Osteoblast (primary cell): ENCODE measurements around the gene GPX2. TPM values are rescaled to one million over a fixed set of nuclear protein-coding genes. Genes with fewer than 3 reads are reported as not detected.

Experiments
- DNase-seq: peaks from one replicate; pipeline ENCODE4 v3.0.0; 2011; ENCODE audit warnings: low spot score, mixed read lengths; ENCODE audit not compliant: insufficient read length; ENCODE audit errors: missing footprints
- H2AFZ ChIP-seq: 2 replicates; pipeline ENCODE4 v1.6.0; 2011; ENCODE audit warnings: mild to moderate bottlenecking, low read length
- H3K27ac ChIP-seq: 2 replicates; pipeline ENCODE4 v1.5.1; 2011; ENCODE audit warnings: mild to moderate bottlenecking, low read depth, low read length, moderate library complexity
- H3K27me3 ChIP-seq: 2 replicates; pipeline ENCODE4 v1.6.0; 2012; ENCODE audit warnings: mild to moderate bottlenecking, control low read depth, inconsistent platforms, low read length, moderate library complexity; ENCODE audit not compliant: insufficient read depth
- H3K36me3 ChIP-seq: 2 replicates; pipeline ENCODE4 v1.5.1; 2011; ENCODE audit warnings: mild to moderate bottlenecking, low read length, control low read depth, moderate library complexity; ENCODE audit not compliant: insufficient read depth
- H3K4me1 ChIP-seq: 2 replicates; pipeline ENCODE4 v1.5.1; 2011; ENCODE audit warnings: mild to moderate bottlenecking, low read length, control low read depth, moderate library complexity; ENCODE audit not compliant: insufficient read depth
- H3K4me2 ChIP-seq: 2 replicates; pipeline ENCODE4 v1.6.0; 2011; ENCODE audit warnings: mild to moderate bottlenecking, low read length; ENCODE audit not compliant: insufficient read depth
- H3K4me3 ChIP-seq: fragments of 200-600 bp; sonication (generic); 3 replicates; pipeline ENCODE4 v1.5.1; 2012; ENCODE audit warnings: mild to moderate bottlenecking, low read length, inconsistent platforms; ENCODE audit not compliant: insufficient read depth
- H3K79me2 ChIP-seq: 2 replicates; pipeline ENCODE4 v1.6.0; 2012; ENCODE audit warnings: mild to moderate bottlenecking, low read length, control low read depth, inconsistent platforms; ENCODE audit not compliant: insufficient read depth
- H3K9me3 ChIP-seq: 2 replicates; pipeline ENCODE4 v1.5.1; 2011; ENCODE audit warnings: low read depth, low read length, control low read depth
- H4K20me1 ChIP-seq: 2 replicates; pipeline ENCODE4 v1.6.0; 2012; ENCODE audit warnings: mild to moderate bottlenecking, low read length, control low read depth; ENCODE audit not compliant: insufficient read depth
- total RNA-seq: library from RNA; depleted of rRNA; stranded (reverse); fragments of >200 nt; gene quantifications from 2 replicates; pipeline ENCODE4 v1.2.3, GENCODE V29; 2012
- TF ChIP-seq, protein P1 (sequence below): IDR thresholded peaks from 2 replicates; pipeline ENCODE4 v1.5.1; 2011; ENCODE audit warnings: mild to moderate bottlenecking, low read depth, low read length, moderate library complexity; ENCODE audit errors: extremely low read depth

Gene GPX2
- not detected in 2 replicates for total RNA-seq

DNA sequence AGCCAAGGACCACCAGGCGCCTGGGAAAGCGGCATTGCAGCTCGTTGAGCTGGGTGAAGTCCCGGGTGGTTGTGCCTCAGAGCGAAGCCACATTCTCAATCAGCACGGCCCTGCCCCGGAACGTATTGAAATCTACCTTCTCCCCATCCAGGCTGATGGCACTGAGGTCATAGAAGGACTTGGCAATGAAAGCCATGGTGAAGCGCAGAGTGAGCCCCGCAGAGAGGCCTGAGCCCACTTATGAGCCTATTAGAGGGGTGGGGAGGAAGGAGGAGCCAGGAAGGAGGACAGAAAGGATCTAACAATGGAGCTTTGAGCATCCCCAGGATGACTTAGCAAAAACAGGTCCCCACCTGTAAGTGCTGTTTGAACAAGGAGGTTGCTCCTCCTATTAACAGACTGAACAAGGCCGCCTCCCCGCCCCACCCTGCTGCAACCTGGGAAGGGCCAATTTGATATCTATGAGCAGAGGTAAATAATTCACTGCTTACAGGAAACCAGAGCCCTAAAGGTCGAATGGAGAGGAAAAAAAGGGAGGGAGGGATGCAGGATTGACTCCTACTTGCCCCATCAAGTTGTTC is at the start of gene GPX2:
TSS of gene GPX2 (minus strand) at position 215 of the 581 bp plus-strand sequence. CDS start at position 196, 19 bp downstream.
- H3K4me2 ChIP-seq: no peak within 1 kb of the TSS
- H3K27me3 ChIP-seq: no peaks in the 10 kb centered on the region
- peaks cover 5% of the 10 kb centered on the region for H4K20me1 ChIP-seq
- H3K4me1 ChIP-seq: no peaks in the 10 kb centered on the region
- no peak within 1 kb of the TSS for H2AFZ ChIP-seq
- H3K27ac ChIP-seq: no peak within 1 kb of the TSS
- DNase-seq: no peak
- H3K9me3 ChIP-seq: no peaks in the 10 kb centered on the region
- no peak within 1 kb of the TSS for H3K4me3 ChIP-seq
- no peaks in the 10 kb centered on the region for H3K79me2 ChIP-seq
- H3K36me3 ChIP-seq: peaks cover 4% of the 10 kb centered on the region
- TF ChIP-seq, protein P1, sequence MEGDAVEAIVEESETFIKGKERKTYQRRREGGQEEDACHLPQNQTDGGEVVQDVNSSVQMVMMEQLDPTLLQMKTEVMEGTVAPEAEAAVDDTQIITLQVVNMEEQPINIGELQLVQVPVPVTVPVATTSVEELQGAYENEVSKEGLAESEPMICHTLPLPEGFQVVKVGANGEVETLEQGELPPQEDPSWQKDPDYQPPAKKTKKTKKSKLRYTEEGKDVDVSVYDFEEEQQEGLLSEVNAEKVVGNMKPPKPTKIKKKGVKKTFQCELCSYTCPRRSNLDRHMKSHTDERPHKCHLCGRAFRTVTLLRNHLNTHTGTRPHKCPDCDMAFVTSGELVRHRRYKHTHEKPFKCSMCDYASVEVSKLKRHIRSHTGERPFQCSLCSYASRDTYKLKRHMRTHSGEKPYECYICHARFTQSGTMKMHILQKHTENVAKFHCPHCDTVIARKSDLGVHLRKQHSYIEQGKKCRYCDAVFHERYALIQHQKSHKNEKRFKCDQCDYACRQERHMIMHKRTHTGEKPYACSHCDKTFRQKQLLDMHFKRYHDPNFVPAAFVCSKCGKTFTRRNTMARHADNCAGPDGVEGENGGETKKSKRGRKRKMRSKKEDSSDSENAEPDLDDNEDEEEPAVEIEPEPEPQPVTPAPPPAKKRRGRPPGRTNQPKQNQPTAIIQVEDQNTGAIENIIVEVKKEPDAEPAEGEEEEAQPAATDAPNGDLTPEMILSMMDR: no peak

DNA sequence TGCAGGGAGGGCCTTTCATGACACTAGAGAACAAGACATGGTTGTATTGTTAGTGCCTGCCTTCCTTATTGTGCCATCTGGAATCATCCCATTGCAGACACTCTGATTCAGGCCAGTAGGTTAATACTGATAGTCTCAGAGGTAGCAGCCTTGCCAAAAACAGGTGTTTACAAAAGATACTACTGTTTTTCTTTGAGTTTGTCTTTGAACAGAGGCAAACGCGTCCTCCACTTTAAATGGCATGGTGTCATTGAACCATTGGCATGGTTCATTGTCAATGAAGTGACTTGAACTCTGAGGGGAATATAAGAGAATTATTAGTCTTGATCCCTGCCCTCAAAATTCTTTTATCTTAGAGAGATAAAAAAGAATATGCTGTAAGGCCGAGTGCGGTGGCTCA is 48.4 kb upstream of the GPX2 start:
- no peak overlapping the region for H3K27ac ChIP-seq
- no peaks in the 10 kb centered on the region for H3K27me3 ChIP-seq
- no peaks in the 10 kb centered on the region for H4K20me1 ChIP-seq
- no peaks in the 10 kb centered on the region for H3K9me3 ChIP-seq
- no peak for DNase-seq
- H3K79me2 ChIP-seq: peaks cover 48% of the 10 kb centered on the region
- peaks cover 10% of the 10 kb centered on the region for H3K4me1 ChIP-seq
- TF ChIP-seq, protein P1: no peak
- no peak overlapping the region for H3K4me2 ChIP-seq
- H3K4me3 ChIP-seq: no peak overlapping the region
- H2AFZ ChIP-seq: no peak overlapping the region
- H3K36me3 ChIP-seq: no peaks in the 10 kb centered on the region

DNA sequence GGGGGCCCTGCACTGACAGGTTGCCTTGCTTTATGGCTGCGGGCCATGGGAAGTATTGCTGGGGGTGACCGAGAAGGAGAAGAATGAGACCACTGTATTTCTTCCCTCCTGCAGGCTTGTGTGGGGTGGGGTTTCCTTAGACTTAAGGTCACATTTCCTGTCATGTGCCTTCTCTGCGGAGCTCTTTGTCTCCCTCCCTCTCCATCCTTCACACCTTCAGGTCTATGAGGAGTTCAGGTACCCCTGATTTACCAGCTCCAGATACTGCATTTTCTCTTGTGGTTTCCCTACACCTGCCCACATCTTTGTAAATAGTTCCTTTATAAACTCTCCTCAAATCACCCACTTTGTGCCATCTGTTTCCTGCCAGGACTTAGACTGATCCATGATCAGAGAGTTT is 47.8 kb upstream of the GPX2 start:
- no peaks in the 10 kb centered on the region for H4K20me1 ChIP-seq
- H3K4me3 ChIP-seq: no peak overlapping the region
- H3K4me1 ChIP-seq: peaks cover 10% of the 10 kb centered on the region
- no peaks in the 10 kb centered on the region for H3K9me3 ChIP-seq
- no peak for DNase-seq
- TF ChIP-seq, protein P1: no peak
- no peak overlapping the region for H3K27ac ChIP-seq
- H3K27me3 ChIP-seq: no peaks in the 10 kb centered on the region
- H2AFZ ChIP-seq: no peak overlapping the region
- H3K4me2 ChIP-seq: no peak overlapping the region
- peaks cover 48% of the 10 kb centered on the region for H3K79me2 ChIP-seq
- no peaks in the 10 kb centered on the region for H3K36me3 ChIP-seq

DNA sequence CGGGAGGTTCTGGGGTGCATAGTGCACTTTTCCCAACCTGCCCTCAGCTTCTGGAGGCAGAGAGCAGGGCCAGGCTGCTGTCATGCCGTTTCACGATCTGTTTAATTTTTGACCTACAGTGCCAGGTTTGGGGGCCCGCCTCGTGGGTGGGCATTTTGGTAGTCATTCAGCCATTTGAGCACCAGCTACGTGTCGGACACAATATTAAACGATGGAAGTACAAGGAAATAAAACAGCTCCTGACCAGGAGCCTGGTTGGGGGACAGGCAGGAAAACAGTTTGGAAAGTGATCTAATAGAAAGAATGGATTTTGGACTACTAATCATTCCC is 44.9 kb upstream of the GPX2 start:
- DNase-seq: no peak
- no peaks in the 10 kb centered on the region for H3K9me3 ChIP-seq
- no peaks in the 10 kb centered on the region for H4K20me1 ChIP-seq
- TF ChIP-seq, protein P1: no peak
- peak overlapping the region; percentile 97 for H2AFZ ChIP-seq
- no peaks in the 10 kb centered on the region for H3K36me3 ChIP-seq
- H3K4me1 ChIP-seq: peaks cover 14% of the 10 kb centered on the region
- H3K79me2 ChIP-seq: peaks cover 42% of the 10 kb centered on the region
- peak overlapping the region; percentile 96 for H3K4me2 ChIP-seq
- H3K27me3 ChIP-seq: no peaks in the 10 kb centered on the region
- peak overlapping the region; percentile 80 for H3K27ac ChIP-seq
- peak overlapping the region; percentile 92 for H3K4me3 ChIP-seq
